ENCODE data around the gene IBTK.

DNA sequence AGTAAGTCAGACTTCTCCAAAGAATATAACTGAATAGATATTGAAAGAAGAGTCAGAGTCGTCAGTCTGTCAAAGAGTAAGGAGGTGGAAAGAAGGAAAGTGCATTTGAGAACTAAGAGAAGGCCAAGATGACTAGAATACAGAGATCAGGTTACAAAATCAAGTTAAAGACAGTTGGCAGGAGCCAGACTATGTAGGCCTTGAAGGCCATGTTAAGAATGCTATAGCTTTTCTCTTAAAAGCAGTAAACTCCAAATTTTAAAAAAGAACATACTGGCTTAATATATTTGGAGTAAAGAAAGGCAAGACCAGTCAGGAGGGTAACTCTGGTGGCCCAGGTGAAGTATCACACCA is 68.8 kb downstream of the IBTK start:
- TF ChIP-seq SP1 (IDR thresholded peaks at IDR 0.05; ENCODE audit: low read depth), result no peak
- no peak for TF ChIP-seq POLR2A (IDR thresholded peaks at IDR 0.05; ENCODE audit: borderline replicate concordance, extremely low read depth, insufficient read depth, insufficient read length)
- TF ChIP-seq CTCF (IDR thresholded peaks at IDR 0.05 in 2 of 3, conservative IDR thresholded peaks at IDR 0.05 in 1 of 3; ENCODE audit: borderline replicate concordance in 1 of 3, insufficient read depth in 1 of 3, low read depth in 2 of 3, low read length in 2 of 3), result no peak
- no peak for TF ChIP-seq ATF3 (IDR thresholded peaks at IDR 0.05)
- no peak for TF ChIP-seq TCF7L2 (IDR thresholded peaks at IDR 0.05; ENCODE audit: borderline replicate concordance, extremely low read depth, insufficient read depth, insufficient read length)
- TF ChIP-seq CEBPB (IDR thresholded peaks at IDR 0.05; ENCODE audit: low read depth), result no peak
- no peak for TF ChIP-seq MAX (IDR thresholded peaks at IDR 0.05)
- TF ChIP-seq POLR2AphosphoS5 (IDR thresholded peaks at IDR 0.05; ENCODE audit: low read depth, low read length), result no peak
- TF ChIP-seq, protein P1, sequence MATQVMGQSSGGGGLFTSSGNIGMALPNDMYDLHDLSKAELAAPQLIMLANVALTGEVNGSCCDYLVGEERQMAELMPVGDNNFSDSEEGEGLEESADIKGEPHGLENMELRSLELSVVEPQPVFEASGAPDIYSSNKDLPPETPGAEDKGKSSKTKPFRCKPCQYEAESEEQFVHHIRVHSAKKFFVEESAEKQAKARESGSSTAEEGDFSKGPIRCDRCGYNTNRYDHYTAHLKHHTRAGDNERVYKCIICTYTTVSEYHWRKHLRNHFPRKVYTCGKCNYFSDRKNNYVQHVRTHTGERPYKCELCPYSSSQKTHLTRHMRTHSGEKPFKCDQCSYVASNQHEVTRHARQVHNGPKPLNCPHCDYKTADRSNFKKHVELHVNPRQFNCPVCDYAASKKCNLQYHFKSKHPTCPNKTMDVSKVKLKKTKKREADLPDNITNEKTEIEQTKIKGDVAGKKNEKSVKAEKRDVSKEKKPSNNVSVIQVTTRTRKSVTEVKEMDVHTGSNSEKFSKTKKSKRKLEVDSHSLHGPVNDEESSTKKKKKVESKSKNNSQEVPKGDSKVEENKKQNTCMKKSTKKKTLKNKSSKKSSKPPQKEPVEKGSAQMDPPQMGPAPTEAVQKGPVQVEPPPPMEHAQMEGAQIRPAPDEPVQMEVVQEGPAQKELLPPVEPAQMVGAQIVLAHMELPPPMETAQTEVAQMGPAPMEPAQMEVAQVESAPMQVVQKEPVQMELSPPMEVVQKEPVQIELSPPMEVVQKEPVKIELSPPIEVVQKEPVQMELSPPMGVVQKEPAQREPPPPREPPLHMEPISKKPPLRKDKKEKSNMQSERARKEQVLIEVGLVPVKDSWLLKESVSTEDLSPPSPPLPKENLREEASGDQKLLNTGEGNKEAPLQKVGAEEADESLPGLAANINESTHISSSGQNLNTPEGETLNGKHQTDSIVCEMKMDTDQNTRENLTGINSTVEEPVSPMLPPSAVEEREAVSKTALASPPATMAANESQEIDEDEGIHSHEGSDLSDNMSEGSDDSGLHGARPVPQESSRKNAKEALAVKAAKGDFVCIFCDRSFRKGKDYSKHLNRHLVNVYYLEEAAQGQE (IDR thresholded peaks at IDR 0.05; ENCODE audit: low read depth), result no peak
- TF ChIP-seq EZH2phosphoT487 (IDR thresholded peaks at IDR 0.05; ENCODE audit: borderline replicate concordance), result no peak
- TF ChIP-seq EZH2 (IDR thresholded peaks at IDR 0.05), result no peak
- TF ChIP-seq SRF (IDR thresholded peaks at IDR 0.05; ENCODE audit: low read depth), result no peak

Data from HCT116 (cell line).